Muscle of leg (tissue), 11 donors: ENCODE measurements around the gene CDH4. TPM values are rescaled to one million over a fixed set of nuclear protein-coding genes. Genes with fewer than 3 reads are reported as not detected.

Experiments
- DNase-seq: peaks from one replicate; pipeline ENCODE4 v3.0.0; 2013
- H3K27ac ChIP-seq: one replicate; pipeline ENCODE4 v1.5.1; 2013; ENCODE audit warnings: mild to moderate bottlenecking, low read length, control low read depth
- H3K27me3 ChIP-seq: one replicate; pipeline ENCODE4 v1.6.1; 2013; ENCODE audit warnings: low read length; ENCODE audit not compliant: control insufficient read depth, insufficient read depth
- H3K36me3 ChIP-seq: one replicate; pipeline ENCODE4 v1.6.1; 2013; ENCODE audit warnings: low read length; ENCODE audit not compliant: control insufficient read depth, insufficient read depth
- H3K4me1 ChIP-seq: one replicate; pipeline ENCODE4 v1.6.1; 2013; ENCODE audit warnings: low read length; ENCODE audit not compliant: control insufficient read depth, insufficient read depth
- H3K4me3 ChIP-seq: one replicate; pipeline ENCODE4 v1.5.1; 2013; ENCODE audit warnings: low read length, control low read depth
- H3K9me3 ChIP-seq: replicated peaks from 2 replicates; pipeline ENCODE4 v1.6.1; 2013; ENCODE audit warnings: low read depth, low read length; ENCODE audit not compliant: control insufficient read depth
- WGBS: methylation state at CpG from one replicate; pipeline ENCODE4 v1.1.5; 2013; ENCODE audit warnings: missing lambda C conversion rate; ENCODE audit not compliant: insufficient coverage; 5-methylcytosine and 5-hydroxymethylcytosine counted together
- polyA plus RNA-seq, 8 donors: library from polyadenylated mRNA; unstranded; fragments of 120-200 nt; gene quantifications; one replicate each; pipeline versions ENCODE4 v1.2.1 to v1.2.3, GENCODE V29; 2013; ENCODE audit warnings: inconsistent platforms in 1 of 8, low replicate concordance in 1 of 8; ENCODE audit not compliant: insufficient read length in 8 of 8, insufficient read depth in 1 of 8
- total RNA-seq: library from RNA; stranded (reverse); fragments of 120-200 nt; gene quantifications from one replicate; pipeline ENCODE4 v1.2.4, GENCODE V29; 2013

CDH4 gene
- total and polyA plus RNA-seq, 9 donors: 0.66 to 1.4 (median 1.2) TPM

GRCh38 chr20:61822396-61822795 is 570.3 kb downstream of the CDH4 start:
- WGBS: 85% methylated on average over 12 of the region's 12 CpGs
- no peaks in the 10 kb centered on the region for H3K36me3 ChIP-seq
- H3K27me3 ChIP-seq: no peaks in the 10 kb centered on the region
- H3K9me3 ChIP-seq: no peaks in the 10 kb centered on the region
- H3K4me3 ChIP-seq: no peak overlapping the region
- H3K27ac ChIP-seq: no peak overlapping the region
- no peak for DNase-seq
- no peaks in the 10 kb centered on the region for H3K4me1 ChIP-seq

GRCh38 chr20:61823242-61823641 is 571.2 kb downstream of the CDH4 start:
- 92% methylated on average over 1 of the region's 2 CpGs for WGBS

GRCh38 chr20:61828891-61829290 is 576.8 kb downstream of the CDH4 start:
- no peaks in the 10 kb centered on the region for H3K4me1 ChIP-seq
- H3K27ac ChIP-seq: no peak overlapping the region
- DNase-seq: no peak
- no peaks in the 10 kb centered on the region for H3K9me3 ChIP-seq
- H3K4me3 ChIP-seq: no peak overlapping the region
- WGBS: 76% methylated on average over 10 of the region's 14 CpGs
- peaks cover 2% of the 10 kb centered on the region for H3K27me3 ChIP-seq
- H3K36me3 ChIP-seq: no peaks in the 10 kb centered on the region

More at GRCh38 chr20:61823242-61823641, 571.2 kb downstream of the CDH4 start:
- Histone ChIP-seq H3K27me3 (no peaks in the 10 kb centered on the region), H3K27ac (no peak overlapping the region), H3K4me1 (no peaks in the 10 kb centered on the region), H3K36me3 (no peaks in the 10 kb centered on the region), H3K9me3 (no peaks in the 10 kb centered on the region), H3K4me3 (no peak overlapping the region)
- DNase-seq: no peak

GRCh38 chr20:61829526-61829925 is 577.5 kb downstream of the CDH4 start:
- Histone ChIP-seq H3K4me1 (no peaks in the 10 kb centered on the region), H3K27ac (no peak overlapping the region), H3K36me3 (no peaks in the 10 kb centered on the region), H3K9me3 (no peaks in the 10 kb centered on the region), H3K27me3 (peaks cover 2% of the 10 kb centered on the region), H3K4me3 (no peak overlapping the region)
- 76% methylated on average over 10 of the region's 17 CpGs for WGBS
- no peak for DNase-seq

GRCh38 chr20:61830241-61830930 is 578.3 kb downstream of the CDH4 start:
- Histone ChIP-seq H3K4me1 (no peaks in the 10 kb centered on the region), H3K27ac (no peak overlapping the region), H3K36me3 (no peaks in the 10 kb centered on the region), H3K27me3 (peaks cover 2% of the 10 kb centered on the region), H3K9me3 (no peaks in the 10 kb centered on the region), H3K4me3 (no peak overlapping the region)
- WGBS: 84% methylated on average over 30 of the region's 30 CpGs
- no peak for DNase-seq

GRCh38 chr20:61830991-61831390 is 578.9 kb downstream of the CDH4 start:
- no peaks in the 10 kb centered on the region for H3K36me3 ChIP-seq
- H3K4me1 ChIP-seq: no peaks in the 10 kb centered on the region
- no peak overlapping the region for H3K27ac ChIP-seq
- DNase-seq: no peak
- WGBS: 48% methylated on average over 5 of the region's 8 CpGs
- peaks cover 2% of the 10 kb centered on the region for H3K27me3 ChIP-seq
- no peak overlapping the region for H3K4me3 ChIP-seq
- H3K9me3 ChIP-seq: no peaks in the 10 kb centered on the region

GRCh38 chr20:61832181-61832580 is 580.1 kb downstream of the CDH4 start:
- H3K36me3 ChIP-seq: no peaks in the 10 kb centered on the region
- no peaks in the 10 kb centered on the region for H3K9me3 ChIP-seq
- 78% methylated on average over 1 of the region's 2 CpGs for WGBS
- peaks cover 2% of the 10 kb centered on the region for H3K27me3 ChIP-seq
- no peak overlapping the region for H3K27ac ChIP-seq
- no peak for DNase-seq
- no peak overlapping the region for H3K4me3 ChIP-seq
- no peaks in the 10 kb centered on the region for H3K4me1 ChIP-seq

GRCh38 chr20:61833807-61834610 is 581.9 kb downstream of the CDH4 start:
- 77% methylated on average over 13 of the region's 14 CpGs for WGBS
- Histone ChIP-seq H3K27ac (no peak overlapping the region), H3K36me3 (no peaks in the 10 kb centered on the region), H3K27me3 (peaks cover 2% of the 10 kb centered on the region), H3K9me3 (no peaks in the 10 kb centered on the region), H3K4me1 (no peaks in the 10 kb centered on the region), H3K4me3 (no peak overlapping the region)
- DNase-seq: no peak

- no peak for DNase-seq
- H3K4me3 ChIP-seq: no peak overlapping the region
- H3K9me3 ChIP-seq: no peaks in the 10 kb centered on the region
- peaks cover 2% of the 10 kb centered on the region for H3K27me3 ChIP-seq
- H3K36me3 ChIP-seq: no peaks in the 10 kb centered on the region
- WGBS: 78% methylated on average over 2 of the region's 7 CpGs
- H3K27ac ChIP-seq: no peak overlapping the region
- peaks cover 5% of the 10 kb centered on the region for H3K4me1 ChIP-seq
Measured at GRCh38 chr20:61835301-61835700, 583.2 kb downstream of the CDH4 start.

GRCh38 chr20:61835791-61836350 is 583.8 kb downstream of the CDH4 start:
- no peak for DNase-seq
- no peak overlapping the region for H3K27ac ChIP-seq
- H3K27me3 ChIP-seq: peaks cover 2% of the 10 kb centered on the region
- no peaks in the 10 kb centered on the region for H3K36me3 ChIP-seq
- peaks cover 5% of the 10 kb centered on the region for H3K4me1 ChIP-seq
- 88% methylated on average over 12 of the region's 16 CpGs for WGBS
- no peak overlapping the region for H3K4me3 ChIP-seq
- H3K9me3 ChIP-seq: no peaks in the 10 kb centered on the region
